GM18517 (cell line): ENCODE measurements around the gene BUD13.

ENCODE experiments used
- ATAC-seq: cut with Tn5 transposase; IDR thresholded peaks from one replicate; pipeline ENCODE4 v1.9.1; 2021; ENCODE audit warnings: mild to moderate bottlenecking, moderate library complexity; ENCODE audit not compliant: unreplicated experiment

BUD13 gene

DNA sequence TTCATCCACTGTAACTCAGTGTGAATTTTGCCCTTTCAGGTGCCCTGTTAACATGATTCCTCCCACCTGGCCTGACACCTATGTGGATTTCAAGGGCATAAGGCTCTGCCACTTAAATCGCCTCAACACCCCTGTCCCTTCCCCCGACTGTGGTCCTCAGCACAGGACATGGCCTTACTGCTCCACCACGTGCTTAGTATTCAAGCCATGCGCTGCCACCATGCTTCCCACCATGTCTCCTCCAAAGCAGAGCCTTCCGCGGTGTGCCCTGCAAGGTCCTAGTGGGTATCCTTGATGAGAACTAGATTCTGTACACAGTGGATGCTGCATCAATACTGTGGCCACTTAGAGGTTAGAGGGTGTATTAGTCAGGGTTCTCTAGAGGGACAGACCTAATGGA is 51.9 kb downstream of the BUD13 start:
- no peak for ATAC-seq

GRCh38 chr11:116718955-116719501 is 53.8 kb downstream of the BUD13 start:
- no peak for ATAC-seq

GRCh38 chr11:116716621-116717020 is 56.2 kb downstream of the BUD13 start:
- ATAC-seq, result no peak

- ATAC-seq, result no peak
Measured at GRCh38 chr11:116715383-116715782, 57.4 kb downstream of the BUD13 start.

GRCh38 chr11:116714902-116715301 is 57.9 kb downstream of the BUD13 start:
- no peak for ATAC-seq

DNA sequence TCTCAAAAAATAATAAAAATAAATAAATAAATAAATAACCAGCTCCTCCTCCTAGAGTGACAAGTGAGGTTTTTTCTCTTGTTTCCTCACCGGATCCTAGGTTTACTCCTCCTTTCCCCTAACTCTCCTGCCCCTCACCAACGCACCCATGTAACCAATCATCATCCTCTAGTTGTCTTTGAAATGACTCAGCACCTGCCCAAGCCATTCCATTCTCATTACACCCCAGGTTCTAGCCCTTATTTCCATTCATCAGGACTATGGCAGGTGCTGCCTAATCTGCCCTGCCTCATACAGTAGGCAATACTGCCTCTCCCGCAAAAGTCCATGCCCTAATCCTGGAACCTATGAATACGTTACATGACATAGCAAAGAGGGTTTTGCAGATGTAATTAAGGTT is 60.4 kb downstream of the BUD13 start:
- no peak for ATAC-seq

GRCh38 chr11:116710762-116711161 is 62.0 kb downstream of the BUD13 start:
- ATAC-seq, result no peak

- ATAC-seq, result no peak
Measured at GRCh38 chr11:116710001-116710674, 62.6 kb downstream of the BUD13 start.

DNA sequence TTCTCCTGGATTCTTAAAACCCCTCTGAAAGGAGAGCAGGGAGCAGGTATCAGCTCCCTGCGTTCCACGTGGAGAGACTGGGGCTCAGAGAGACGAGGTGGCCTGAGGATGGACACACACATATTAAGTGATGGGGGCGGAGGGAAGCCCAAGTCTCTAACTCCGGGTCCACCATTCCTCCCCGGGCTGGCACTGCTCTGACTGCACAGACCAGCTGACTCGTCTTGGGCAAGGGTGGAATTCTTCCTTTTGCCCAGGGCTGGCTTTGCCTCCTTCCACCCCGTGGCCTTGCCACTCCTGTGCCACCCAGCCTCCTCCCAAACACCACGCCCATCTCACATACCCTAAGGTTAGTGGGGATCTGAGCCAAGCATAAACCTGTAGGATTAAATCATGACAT is 65.0 kb downstream of the BUD13 start:
- ATAC-seq, result no peak

GRCh38 chr11:116707161-116707629 is 65.6 kb downstream of the BUD13 start:
- ATAC-seq, result no peak

- ATAC-seq, result no peak
Measured at GRCh38 chr11:116703421-116703820, 69.4 kb downstream of the BUD13 start.

GRCh38 chr11:116702772-116703385 is 69.9 kb downstream of the BUD13 start:
- no peak for ATAC-seq

DNA sequence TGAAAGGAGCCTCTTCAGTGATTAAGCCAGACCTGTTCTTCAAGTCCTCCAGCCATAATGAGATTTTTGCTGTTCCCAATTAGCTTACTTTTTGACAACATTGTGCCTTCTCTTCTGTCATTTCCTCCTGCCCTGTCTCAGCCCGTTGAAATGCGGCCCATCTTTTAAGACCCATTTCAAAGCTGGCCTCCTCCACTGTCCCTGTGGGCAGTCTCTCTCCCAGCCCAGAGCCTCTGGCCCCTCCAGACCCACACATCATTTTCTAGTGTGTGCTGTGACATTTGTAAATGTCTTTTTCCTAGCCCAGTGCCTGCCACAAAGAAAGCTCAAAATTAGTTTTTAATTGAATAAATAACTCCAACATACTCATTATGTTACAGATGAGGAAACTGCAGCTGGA is 70.9 kb downstream of the BUD13 start:
- no peak for ATAC-seq

DNA sequence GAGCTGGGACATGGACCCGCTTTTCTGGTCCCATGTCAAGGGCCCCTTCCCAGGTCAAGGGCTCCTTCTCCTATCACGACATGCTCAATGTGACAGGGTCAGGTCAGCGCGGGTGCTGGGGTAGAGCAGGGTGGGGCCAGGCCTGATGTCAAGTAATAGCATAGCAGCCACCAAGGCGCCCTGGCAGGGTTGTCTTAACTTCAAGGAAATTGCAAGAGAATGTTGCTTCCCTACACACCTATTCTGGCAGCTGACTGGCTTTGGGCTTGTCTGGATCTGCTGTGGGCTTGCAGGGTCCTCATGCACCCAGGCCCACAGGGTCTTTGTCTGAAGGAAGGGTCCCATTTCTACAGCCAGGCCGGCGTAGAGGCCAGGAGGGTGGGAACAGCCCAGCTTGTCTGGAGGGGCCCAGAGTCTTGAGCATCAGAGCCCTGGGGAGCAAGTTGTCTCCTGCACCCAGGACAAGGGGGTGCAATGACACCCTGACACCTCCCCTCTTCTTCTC is 71.4 kb downstream of the BUD13 start:
- ATAC-seq, result no peak

DNA sequence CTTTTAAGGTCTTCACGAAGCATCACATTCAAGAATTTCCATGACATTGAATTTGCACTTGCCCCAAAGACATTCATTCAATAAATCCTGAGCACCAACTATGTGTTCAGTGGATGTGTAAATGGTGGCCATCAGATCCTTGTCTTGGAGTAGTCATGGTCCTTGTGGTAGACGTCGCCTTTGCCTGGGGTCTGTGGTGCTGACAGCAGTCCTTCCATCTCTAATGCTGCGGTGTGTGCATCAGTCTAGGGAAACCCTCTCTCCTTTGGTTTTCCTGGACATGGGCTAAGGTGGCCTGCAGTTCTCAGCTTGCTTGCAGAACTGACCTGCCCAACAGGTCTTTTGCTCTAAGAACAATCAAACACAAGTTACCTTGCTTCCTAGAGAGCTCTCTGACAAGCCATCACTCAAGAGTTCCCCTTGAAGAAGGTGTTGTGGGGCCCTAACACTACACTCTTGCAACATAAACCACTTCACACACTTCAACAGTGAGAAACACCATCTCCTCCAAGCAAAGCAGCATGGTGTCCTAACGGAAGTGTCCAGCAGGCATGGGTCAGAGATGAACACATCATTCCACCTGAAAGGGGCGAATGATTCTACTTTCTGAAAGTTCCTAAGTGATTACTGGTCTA is 72.1 kb downstream of the BUD13 start:
- ATAC-seq, result no peak
